IPS-18c (cell line): ENCODE data around the gene NTSR2.

Experiments used
- H3K4me3 ChIP-seq: 2 replicates; pipeline ENCODE4 v1.7.0; 2013; ENCODE audit warnings: low read depth, mild to moderate bottlenecking, low read length, moderate library complexity; ENCODE audit not compliant: insufficient read depth
- H3K9me3 ChIP-seq: one replicate; pipeline ENCODE4 v1.6.1; 2013; ENCODE audit warnings: mild to moderate bottlenecking, low read length, moderate library complexity; ENCODE audit not compliant: control insufficient read depth, insufficient read depth

The NTSR2 gene

DNA sequence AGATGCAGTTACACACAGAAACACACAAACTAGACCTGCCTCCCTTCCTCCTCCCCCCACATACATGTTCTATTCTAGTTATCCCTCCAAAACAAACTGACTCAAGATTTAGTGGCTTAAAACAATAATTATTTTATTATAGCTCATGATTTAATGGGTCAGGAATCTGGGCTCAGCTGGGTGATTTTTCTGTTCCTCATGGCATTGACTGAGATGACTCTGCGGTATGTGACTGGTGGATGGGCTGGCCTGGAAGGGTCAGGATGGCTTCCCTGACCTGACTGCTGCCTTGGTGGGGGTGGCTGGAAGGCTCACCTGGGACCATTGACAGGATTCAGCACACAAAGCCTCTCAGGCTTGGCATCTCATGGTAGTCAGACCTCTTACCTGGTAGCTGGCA, 33.7 kb upstream of the NTSR2 start:
- Histone ChIP-seq H3K4me3 (no peak overlapping the region), H3K9me3 (no peaks in the 10 kb centered on the region)

DNA sequence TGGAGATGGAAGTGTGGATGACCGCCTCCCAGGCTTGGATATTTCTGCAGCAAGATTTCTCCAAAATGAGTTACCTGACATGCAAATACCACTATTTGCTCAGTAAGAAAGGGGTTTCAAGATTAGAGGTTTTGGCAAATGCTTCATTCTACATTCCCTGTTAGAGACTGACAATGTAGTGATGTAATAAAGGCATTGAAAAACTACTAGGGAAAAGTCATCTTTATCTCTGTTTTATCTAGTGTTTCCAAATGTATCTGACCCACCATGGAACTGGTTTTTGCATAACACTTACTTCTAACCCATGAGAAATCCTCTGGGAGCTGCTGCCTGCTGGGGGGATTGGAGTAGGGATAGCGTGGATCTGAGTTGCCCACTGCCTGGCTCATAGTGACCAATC, 33.0 kb upstream of the NTSR2 start:
- no peak overlapping the region for H3K4me3 ChIP-seq

DNA sequence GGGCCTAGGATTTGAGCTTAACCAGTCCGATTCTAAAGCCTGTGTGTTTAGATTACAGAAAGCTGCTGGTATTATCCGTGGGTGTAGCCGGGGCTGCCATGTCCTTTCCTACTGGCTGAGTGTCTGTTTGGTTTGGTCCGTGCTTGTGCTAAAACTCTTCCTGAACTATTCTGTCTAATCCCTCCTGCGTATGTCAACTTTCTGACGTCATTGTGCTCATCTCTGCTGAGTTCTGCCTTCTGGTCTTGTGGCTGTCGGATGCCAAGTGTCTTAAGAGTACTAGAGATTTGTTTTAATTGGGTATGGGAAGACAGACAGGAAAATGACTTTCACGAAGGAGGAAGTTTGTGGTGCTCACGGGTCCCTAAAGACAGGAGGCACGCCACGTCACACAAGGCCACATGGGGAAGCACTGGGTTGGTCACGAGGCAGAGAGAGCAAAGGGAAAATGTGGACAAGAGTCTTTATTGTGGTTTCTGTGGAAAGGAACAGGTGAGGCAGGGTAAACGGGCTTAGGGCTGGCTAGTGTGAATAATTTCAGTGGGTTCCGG, 31.8 kb upstream of the NTSR2 start:
- Histone ChIP-seq H3K9me3 (no peaks in the 10 kb centered on the region), H3K4me3 (no peak overlapping the region)

More for the DNA sequence above, 33.0 kb upstream of the NTSR2 start:
- H3K9me3 ChIP-seq = no peaks in the 10 kb centered on the region

DNA sequence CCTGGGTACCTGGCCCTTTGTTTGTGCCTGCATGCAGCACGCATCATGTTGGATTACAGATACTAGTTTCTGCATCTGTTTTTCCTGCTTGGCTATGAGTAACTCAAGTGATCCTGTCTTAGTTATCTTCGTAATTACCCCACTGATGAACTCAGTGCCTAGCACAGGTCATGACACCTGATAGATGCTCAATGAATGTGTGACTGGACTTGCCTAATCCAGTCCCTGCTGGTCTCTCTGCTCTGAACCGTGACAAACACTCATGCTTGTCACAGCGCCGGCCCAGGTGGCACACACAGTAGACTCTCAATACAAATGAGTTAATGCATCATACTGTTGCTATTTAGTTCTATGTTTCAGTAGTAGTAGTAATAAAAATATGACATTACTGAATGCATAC, 31.2 kb upstream of the NTSR2 start:
- Histone ChIP-seq H3K4me3 (no peak overlapping the region), H3K9me3 (no peaks in the 10 kb centered on the region)

- H3K4me3 ChIP-seq = no peak overlapping the region
Observed at GRCh38 chr2:11699686-11700670, 30.0 kb upstream of the NTSR2 start.

GRCh38 chr2:11698009-11698922, 28.3 kb upstream of the NTSR2 start:
- Histone ChIP-seq H3K9me3 (no peaks in the 10 kb centered on the region), H3K4me3 (no peak overlapping the region)

More at GRCh38 chr2:11699686-11700670, 30.0 kb upstream of the NTSR2 start:
- H3K9me3 ChIP-seq = no peaks in the 10 kb centered on the region

GRCh38 chr2:11697103-11697871, 27.3 kb upstream of the NTSR2 start:
- no peak overlapping the region for H3K4me3 ChIP-seq
- H3K9me3 ChIP-seq = no peaks in the 10 kb centered on the region

- Histone ChIP-seq H3K4me3 (no peak overlapping the region), H3K9me3 (no peaks in the 10 kb centered on the region)
Observed at GRCh38 chr2:11696736-11697102, 26.7 kb upstream of the NTSR2 start.

GRCh38 chr2:11695576-11695975, 25.6 kb upstream of the NTSR2 start:
- no peaks in the 10 kb centered on the region for H3K9me3 ChIP-seq
- H3K4me3 ChIP-seq = no peak overlapping the region

- Histone ChIP-seq H3K9me3 (no peaks in the 10 kb centered on the region), H3K4me3 (no peak overlapping the region)
Observed at GRCh38 chr2:11692966-11693521, 23.0 kb upstream of the NTSR2 start.

GRCh38 chr2:11691076-11691660, 21.2 kb upstream of the NTSR2 start:
- no peaks in the 10 kb centered on the region for H3K9me3 ChIP-seq
- H3K4me3 ChIP-seq = no peak overlapping the region

DNA sequence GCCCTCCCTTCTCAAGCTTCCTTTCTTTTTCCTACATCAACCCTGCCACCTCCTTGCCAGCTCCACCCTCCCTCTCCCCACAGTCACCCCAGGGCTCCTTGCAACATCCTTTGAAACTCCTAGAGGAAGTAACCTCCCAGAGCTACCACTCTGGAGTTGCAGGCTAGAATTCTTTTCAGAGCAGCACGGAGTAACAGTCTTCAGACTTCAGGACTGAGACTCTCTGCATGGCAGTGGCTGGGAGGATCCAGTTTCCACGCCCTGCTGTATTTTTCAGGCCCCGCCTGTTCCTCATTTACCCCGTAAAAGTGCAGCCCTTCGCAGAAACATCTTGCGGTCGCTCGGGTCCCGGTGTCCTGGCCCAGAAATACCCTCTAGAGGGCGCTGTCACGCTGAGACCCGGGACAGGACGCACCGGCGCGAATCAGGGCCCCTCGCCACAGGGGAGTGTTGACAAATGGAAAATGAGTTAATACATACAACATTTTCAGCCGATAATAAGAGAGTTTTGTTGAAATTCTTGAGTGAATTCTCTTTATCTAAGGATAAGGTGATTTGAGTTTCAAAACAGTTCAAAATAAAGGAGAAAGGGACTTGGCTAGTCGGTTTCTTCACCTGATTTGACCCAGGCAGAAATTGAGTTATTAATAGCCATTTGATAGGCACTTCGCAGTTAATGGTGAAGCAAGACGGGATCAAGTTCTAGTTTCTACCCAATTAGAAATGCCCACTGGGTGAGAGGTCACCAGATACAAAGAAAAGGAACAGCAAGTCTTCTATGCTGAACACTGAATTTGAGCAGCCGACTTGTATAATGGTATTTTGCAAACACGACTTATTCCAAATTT, 18.5 kb upstream of the NTSR2 start:
- no peaks in the 10 kb centered on the region for H3K9me3 ChIP-seq
- no peak overlapping the region; the same call in 1 of the 2 replicates for H3K4me3 ChIP-seq

GRCh38 chr2:11687736-11688135, 17.7 kb upstream of the NTSR2 start:
- Histone ChIP-seq H3K9me3 (no peaks in the 10 kb centered on the region), H3K4me3 (no peak overlapping the region)

DNA sequence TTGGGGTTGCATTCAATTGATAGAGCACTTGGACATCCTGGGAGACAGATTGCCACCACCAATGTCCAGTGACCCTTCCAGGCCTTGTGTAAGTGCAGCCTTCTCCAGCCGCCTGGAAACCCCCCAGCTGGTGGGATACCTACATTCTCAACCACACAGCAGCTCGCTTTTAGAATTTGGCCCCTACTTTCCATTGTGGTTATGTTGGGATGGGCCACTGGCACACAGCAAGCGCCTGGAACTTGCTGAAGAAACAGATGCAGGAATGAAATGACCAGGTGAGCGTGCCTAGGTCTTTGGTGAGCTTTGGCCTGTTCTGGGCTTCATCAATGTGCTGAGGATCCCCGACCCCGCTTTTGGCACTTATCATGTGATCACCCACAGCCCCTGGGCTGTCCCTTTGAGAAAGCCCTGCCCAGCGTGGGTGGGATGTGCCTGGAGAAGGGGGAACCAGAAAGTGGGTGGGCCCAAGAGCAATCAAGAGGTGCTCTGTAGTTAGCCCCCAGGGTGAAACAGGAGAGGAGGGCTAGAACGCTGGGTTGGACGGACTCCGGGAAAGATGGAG, 16.0 kb upstream of the NTSR2 start:
- no peaks in the 10 kb centered on the region for H3K9me3 ChIP-seq
- no peak overlapping the region for H3K4me3 ChIP-seq

- no peaks in the 10 kb centered on the region for H3K9me3 ChIP-seq
Observed at GRCh38 chr2:11684894-11685460, 15.0 kb upstream of the NTSR2 start.

More at GRCh38 chr2:11684894-11685460, 15.0 kb upstream of the NTSR2 start:
- H3K4me3 ChIP-seq = no peak overlapping the region
